HG03378 (cell line): ENCODE measurements around the gene TTLL11.
"Not testable (repeated sequence)": the region's sequence is repeated elsewhere in the genome, so short reads cannot be mapped to it uniquely, and the experiment has no call there.

Source experiments
- ATAC-seq: cut with Tn5 transposase; IDR thresholded peaks from one replicate; pipeline ENCODE4 v1.9.1; 2021; ENCODE audit warnings: mild to moderate bottlenecking, moderate library complexity; ENCODE audit not compliant: unreplicated experiment

TTLL11 gene

GRCh38 chr9:122007837-122008236 lies 85.3 kb downstream of the TTLL11 start:
- no peak for ATAC-seq

GRCh38 chr9:122005597-122005996 lies 87.5 kb downstream of the TTLL11 start:
- no peak for ATAC-seq

- no peak for ATAC-seq
Observed at GRCh38 chr9:122004589-122004988, 88.5 kb downstream of the TTLL11 start.

GRCh38 chr9:122001491-122002201 lies 91.5 kb downstream of the TTLL11 start:
- no peak for ATAC-seq

- not testable (repeated sequence) for ATAC-seq
Observed at GRCh38 chr9:122000526-122000925, 92.6 kb downstream of the TTLL11 start.

- ATAC-seq = no peak
Observed at GRCh38 chr9:121999556-121999955, 93.6 kb downstream of the TTLL11 start.

- ATAC-seq = no peak
Observed at GRCh38 chr9:121998513-121999049, 94.5 kb downstream of the TTLL11 start.

- no peak for ATAC-seq
Observed at GRCh38 chr9:121997791-121998190, 95.3 kb downstream of the TTLL11 start.

GRCh38 chr9:121996783-121997182 lies 96.3 kb downstream of the TTLL11 start:
- no peak for ATAC-seq

GRCh38 chr9:121995997-121996396 lies 97.1 kb downstream of the TTLL11 start:
- ATAC-seq = no peak

- no peak for ATAC-seq
Observed at GRCh38 chr9:121992571-121993212, 100.4 kb downstream of the TTLL11 start.

- no peak for ATAC-seq
Observed at GRCh38 chr9:121991307-121991661, 101.8 kb downstream of the TTLL11 start.

- no peak for ATAC-seq
Observed at GRCh38 chr9:121990600-121991306, 102.4 kb downstream of the TTLL11 start.

- ATAC-seq = no peak
Observed at GRCh38 chr9:121989010-121989409, 104.1 kb downstream of the TTLL11 start.

GRCh38 chr9:121987314-121987713 lies 105.8 kb downstream of the TTLL11 start:
- no peak for ATAC-seq

GRCh38 chr9:121985792-121986494 lies 107.2 kb downstream of the TTLL11 start:
- no peak for ATAC-seq

GRCh38 chr9:121984726-121985402 lies 108.2 kb downstream of the TTLL11 start:
- no peak for ATAC-seq

GRCh38 chr9:121983736-121984135 lies 109.4 kb downstream of the TTLL11 start:
- ATAC-seq = no peak

GRCh38 chr9:121981118-121981883 lies 111.8 kb downstream of the TTLL11 start:
- no peak for ATAC-seq

GRCh38 chr9:121980665-121981064 lies 112.4 kb downstream of the TTLL11 start:
- ATAC-seq = not testable (repeated sequence)
